SK-N-SH (cell line): Measurements from ENCODE around the gene RPS27A. TPM values are rescaled to one million over a fixed set of nuclear protein-coding genes. Genes with fewer than 3 reads are reported as not detected.
"Not testable (repeated sequence)": the region's sequence is repeated elsewhere in the genome, so short reads cannot be mapped to it uniquely, and the experiment has no call there.

Experiments
- CTCF ChIA-PET: fragments of 300-600, 350-600 bp; formaldehyde crosslinking; extraction: SDS; loops from one replicate; lab custom pipeline; 2021; lab: Yijun Ruan, JAX
- POLR2A ChIA-PET: fragments of 350-600 bp; sonication (Branson Sonifier 250); formaldehyde crosslinking; extraction: SDS; loops from one replicate; lab custom pipeline; 2020; ENCODE audit warnings: antibody characterized with exemption, inconsistent platforms; lab: Yijun Ruan, JAX
- DNase-seq: peaks from one replicate; pipeline ENCODE4 v3.0.0; 2012
- H2AFZ ChIP-seq: fragments of 200-600 bp; sonication (generic); 2 replicates; pipeline ENCODE4 v1.8.1; 2016; ENCODE audit warnings: antibody characterized with exemption, mild to moderate bottlenecking, low read depth
- H3F3A ChIP-seq: fragments of 200-600 bp; sonication (generic); replicated peaks from 2 replicates; pipeline ENCODE3; 2016; ENCODE audit warnings: antibody characterized with exemption, mild to moderate bottlenecking; ENCODE audit not compliant: insufficient read depth
- H3K27ac ChIP-seq, 2 experiments: fragments of 200-500 bp in 1 of 2; fragments of 200-600 bp in 1 of 2; sonication (Bioruptor generic) in 1 of 2; sonication (generic), shearing (Covaris generic) in 1 of 2; 2 replicates each; pipeline versions ENCODE4 v1.5.1 to v1.6.1; 2014 to 2016; ENCODE audit warnings: low read depth in 2 of 2, inconsistent platforms in 1 of 2, low read length in 1 of 2, mild to moderate bottlenecking in 1 of 2, mixed read lengths in 1 of 2
- H3K27me3 ChIP-seq: fragments of 200-600 bp; sonication (generic), shearing (Covaris generic); 2 replicates; pipeline ENCODE4 v1.6.1; 2016; ENCODE audit warnings: mixed run types; ENCODE audit not compliant: insufficient read depth
- H3K36me3 ChIP-seq, 2 experiments: fragments of 200-500 bp in 1 of 2; fragments of 200-600 bp in 1 of 2; sonication (Bioruptor generic) in 1 of 2; sonication (generic) in 1 of 2; replicated peaks in 1 of 2; 2 replicates each; pipeline versions ENCODE3 to v1.5.1; 2014 to 2016; ENCODE audit warnings: low read length in 1 of 2, mild to moderate bottlenecking in 1 of 2; ENCODE audit not compliant: insufficient read depth in 2 of 2, control insufficient read depth in 1 of 2
- H3K4me1 ChIP-seq, 2 experiments: fragments of 200-500 bp in 1 of 2; fragments of 200-600 bp in 1 of 2; sonication (Bioruptor generic) in 1 of 2; sonication (generic), shearing (Covaris generic) in 1 of 2; 2 replicates each; pipeline versions ENCODE4 v1.5.1 to v1.6.1; 2014 to 2016; ENCODE audit warnings: low read depth in 1 of 2, low read length in 1 of 2, mixed run types in 1 of 2; ENCODE audit not compliant: insufficient read depth in 2 of 2, control insufficient read depth in 1 of 2
- H3K4me2 ChIP-seq: fragments of 200-600 bp; sonication (generic), shearing (Covaris generic); 2 replicates; pipeline ENCODE4 v1.6.1; 2017; ENCODE audit warnings: mixed run types
- H3K4me3 ChIP-seq, 2 experiments: fragments of 200-500 bp in 1 of 2; fragments of 200-600 bp in 1 of 2; sonication (Bioruptor generic) in 1 of 2; sonication (generic), shearing (Covaris generic) in 1 of 2; 2 replicates each; pipeline versions ENCODE4 v1.5.1 to v1.8.1; 2014 to 2016; ENCODE audit warnings: low read depth in 2 of 2, inconsistent platforms in 1 of 2, low read length in 1 of 2, mild to moderate bottlenecking in 1 of 2, mixed read lengths in 1 of 2, moderate library complexity in 1 of 2
- H3K79me2 ChIP-seq: fragments of 200-600 bp; sonication (generic); 2 replicates; pipeline ENCODE4 v1.8.1; 2017; ENCODE audit warnings: mild to moderate bottlenecking; ENCODE audit not compliant: insufficient read depth
- H3K9ac ChIP-seq: fragments of 200-600 bp; sonication (generic); 2 replicates; pipeline ENCODE4 v1.6.1; 2017; ENCODE audit warnings: mixed run types
- H3K9me2 ChIP-seq: fragments of 200-600 bp; sonication (generic); 2 replicates; pipeline ENCODE4 v1.6.1; 2017; ENCODE audit warnings: mixed run types
- H3K9me3 ChIP-seq: fragments of 200-600 bp; sonication (generic); 2 replicates; pipeline ENCODE4 v1.6.1; 2017; ENCODE audit warnings: mixed run types, mild to moderate bottlenecking, moderate library complexity
- H4K20me1 ChIP-seq: fragments of 200-600 bp; sonication (generic); 2 replicates; pipeline ENCODE4 v1.6.1; 2017; ENCODE audit warnings: mild to moderate bottlenecking, mixed run types; ENCODE audit not compliant: insufficient read depth
- EZH2phosphoT487 ChIP-seq: fragments of 200-600 bp; sonication (generic); IDR thresholded peaks from 2 replicates; pipeline ENCODE4 v1.6.1; 2017; ENCODE audit warnings: low read depth, mixed run types, mild to moderate bottlenecking, antibody characterized with exemption, moderate library complexity, borderline replicate concordance
- FOSL2 ChIP-seq: IDR thresholded peaks from 2 replicates; pipeline ENCODE4 v1.4.0; 2012; ENCODE audit warnings: low read depth, mild to moderate bottlenecking, moderate library complexity, borderline replicate concordance
- FOXJ3 ChIP-seq: sonication (generic); formaldehyde crosslinking; IDR thresholded peaks from 2 replicates; pipeline ENCODE4 v1.5.1; 2020; ENCODE audit warnings: mild to moderate bottlenecking, missing genetic modification reagents
- FOXM1 ChIP-seq: IDR thresholded peaks from 2 replicates; pipeline ENCODE4 v1.4.0; 2012; ENCODE audit warnings: low read depth, mild to moderate bottlenecking
- JUND ChIP-seq: IDR thresholded peaks from 2 replicates; pipeline ENCODE4 v1.4.0; 2012
- MEF2A ChIP-seq: IDR thresholded peaks from 2 replicates; pipeline ENCODE4 v1.4.0; 2012; ENCODE audit warnings: low read depth, borderline replicate concordance
- NFIC ChIP-seq: IDR thresholded peaks from 2 replicates; pipeline ENCODE4 v1.4.0; 2012; ENCODE audit warnings: borderline replicate concordance
- RCOR1 ChIP-seq: fragments of 150-350 bp; IDR thresholded peaks from 2 replicates; pipeline ENCODE4 v1.6.1; 2017; ENCODE audit warnings: antibody characterized with exemption, low read length
- REST ChIP-seq: IDR thresholded peaks from 2 replicates; pipeline ENCODE4 v1.6.1; 2012; ENCODE audit warnings: mild to moderate bottlenecking, low read depth, low read length, moderate library complexity
- SIN3A ChIP-seq: IDR thresholded peaks from 2 replicates; pipeline ENCODE4 v1.6.1; 2012; ENCODE audit warnings: low read depth, mild to moderate bottlenecking, low read length, moderate library complexity, borderline replicate concordance
- TAF1 ChIP-seq: IDR thresholded peaks from 2 replicates; pipeline ENCODE4 v1.6.1; 2012; ENCODE audit warnings: low read depth, mild to moderate bottlenecking, low read length, moderate library complexity, borderline replicate concordance
- TEAD4 ChIP-seq: IDR thresholded peaks from 2 replicates; pipeline ENCODE4 v1.4.0; 2012; ENCODE audit warnings: mild to moderate bottlenecking, borderline replicate concordance; ENCODE audit not compliant: insufficient read depth
- USF1 ChIP-seq: IDR thresholded peaks from 2 replicates; pipeline ENCODE4 v1.4.0; 2012; ENCODE audit warnings: low read depth, borderline replicate concordance
- WGBS: methylation state at CpG from one replicate; pipeline ENCODE4 v1.1.6; 2017; ENCODE audit warnings: low lambda C conversion rate; 5-methylcytosine and 5-hydroxymethylcytosine counted together
- polyA plus RNA-seq, 3 experiments: library from polyadenylated mRNA; depleted of rRNA; stranded (reverse); fragments of >200 nt; gene quantifications; 2 replicates each; pipeline ENCODE4 v1.2.3, GENCODE V29; 2012
- TF ChIP-seq, protein P1 (sequence below): IDR thresholded peaks from 2 replicates; pipeline ENCODE4; 2012

Gene RPS27A
- polyA plus RNA-seq, 1 of the 3 experiments (the other 2 are of a cell fraction) = 1,777 TPM

GRCh38 chr2:55268907-55269644 is 36.6 kb downstream of the RPS27A start, which contains the start of gene MTIF2 (continued):
- peak; percentile 66; the same call in 1 of the 2 replicates for TF ChIP-seq REST
- TF ChIP-seq FOSL2 = peak; percentile 12; the same call in 1 of the 2 replicates
- peak; percentile 51 for TF ChIP-seq NFIC
- TF ChIP-seq FOXM1 = no peak
- no peak for TF ChIP-seq JUND
- TF ChIP-seq RCOR1 = 0 out of 2 replicates have a peak, but pooled peaks have one; percentile 44
- TF ChIP-seq USF1 = peak; percentile 44; the same call in 1 of the 2 replicates
- no peak for TF ChIP-seq FOXJ3 (CRISPR knock-in tag)
- TF ChIP-seq, protein P1, sequence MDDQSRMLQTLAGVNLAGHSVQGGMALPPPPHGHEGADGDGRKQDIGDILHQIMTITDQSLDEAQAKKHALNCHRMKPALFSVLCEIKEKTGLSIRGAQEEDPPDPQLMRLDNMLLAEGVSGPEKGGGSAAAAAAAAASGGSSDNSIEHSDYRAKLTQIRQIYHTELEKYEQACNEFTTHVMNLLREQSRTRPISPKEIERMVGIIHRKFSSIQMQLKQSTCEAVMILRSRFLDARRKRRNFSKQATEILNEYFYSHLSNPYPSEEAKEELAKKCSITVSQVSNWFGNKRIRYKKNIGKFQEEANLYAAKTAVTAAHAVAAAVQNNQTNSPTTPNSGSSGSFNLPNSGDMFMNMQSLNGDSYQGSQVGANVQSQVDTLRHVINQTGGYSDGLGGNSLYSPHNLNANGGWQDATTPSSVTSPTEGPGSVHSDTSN = 0 out of 2 replicates have a peak, but pooled peaks have one; percentile 15
- TF ChIP-seq SIN3A = peak; percentile 95
- 0 out of 2 replicates have a peak, but pooled peaks have one; percentile 32 for TF ChIP-seq TEAD4
- no peak for TF ChIP-seq MEF2A
- TF ChIP-seq TAF1 = peak; percentile 90
- TF ChIP-seq EZH2phosphoT487 = no peak

DNA sequence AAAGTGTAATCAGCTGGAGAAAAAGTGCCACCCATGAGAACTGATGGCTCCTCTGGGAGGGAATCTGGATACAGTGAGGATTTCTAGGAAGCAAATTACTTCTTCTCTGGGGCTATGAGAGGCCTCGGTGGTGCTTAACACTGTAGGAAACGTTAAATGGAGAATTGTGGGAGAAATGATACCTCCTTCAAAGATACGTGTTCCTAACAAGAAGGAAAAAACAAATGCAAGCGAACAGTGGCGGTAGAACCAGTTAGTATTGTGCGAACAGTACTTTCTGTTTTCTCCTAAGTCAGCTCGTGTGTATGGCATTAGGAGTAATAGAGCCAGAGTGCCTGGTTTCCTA is 37.1 kb downstream of the RPS27A start:
- H4K20me1 ChIP-seq = no peaks in the 10 kb centered on the region
- peaks cover 0 to 6% of the 10 kb centered on the region in 2 experiments; a peak in 2 of 4 replicates for H3K4me1 ChIP-seq
- ChIA-PET CTCF (interaction anchor here (0.7 to 1.8 kb wide), 2 partner anchors 37 to 162 kb away, joined by 3 to 4 read pairs; partner anchors contain the start of genes CLHC1 and RPS27A), POLR2A (no interaction called here)
- H3F3A ChIP-seq = peaks cover 7% of the 10 kb centered on the region
- no peaks in the 10 kb centered on the region for H3K27me3 ChIP-seq
- peaks cover 3 to 20% of the 10 kb centered on the region in 2 experiments for H3K36me3 ChIP-seq
- H3K9ac ChIP-seq = peak overlapping the region; percentile 87
- WGBS = 72% methylated on average over 7 of the region's 7 CpGs
- H3K79me2 ChIP-seq = peaks cover 19% of the 10 kb centered on the region
- peak overlapping the region; percentile 100 for H2AFZ ChIP-seq
- H3K9me2 ChIP-seq = no peaks in the 10 kb centered on the region
- H3K4me2 ChIP-seq = peak overlapping the region; percentile 90
- H3K9me3 ChIP-seq = no peaks in the 10 kb centered on the region
- TF ChIP-seq RCOR1 (no peak), EZH2phosphoT487 (no peak)
- DNase-seq = peak; percentile 28
- H3K4me3 ChIP-seq = peak overlapping the region; percentile 70 to 90
- peak overlapping the region; percentile 78 to 81 for H3K27ac ChIP-seq

DNA sequence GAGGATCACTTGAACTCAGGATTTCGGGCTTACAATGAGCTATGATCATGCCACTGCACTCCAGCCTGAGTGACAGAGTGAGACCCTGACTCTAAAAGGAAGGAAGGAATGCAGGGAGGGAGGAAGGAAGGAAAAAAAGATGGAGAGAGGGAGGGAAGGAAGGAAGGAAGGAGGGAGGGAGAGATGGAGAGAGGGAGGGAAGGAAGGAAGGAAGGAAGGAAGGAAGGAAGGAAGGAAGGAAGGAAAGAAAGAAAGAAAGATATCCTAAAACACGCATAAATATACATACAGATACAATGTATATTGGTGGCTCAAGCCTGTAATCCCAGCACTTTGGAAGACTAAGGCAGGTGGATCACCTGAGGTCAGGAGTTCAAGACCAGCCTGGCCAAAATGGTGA is 41.9 kb downstream of the RPS27A start:
- H3K9me3 ChIP-seq, H3K27ac ChIP-seq, H4K20me1 ChIP-seq, H3F3A ChIP-seq, H3K9ac ChIP-seq, H3K4me3 ChIP-seq, H3K4me2 ChIP-seq, H2AFZ ChIP-seq, H3K27me3 ChIP-seq, H3K4me1 ChIP-seq, H3K36me3 ChIP-seq, DNase-seq, H3K79me2 ChIP-seq, POLR2A ChIA-PET, H3K9me2 ChIP-seq: not testable (repeated sequence)
- 92% methylated on average over 2 of the region's 2 CpGs for WGBS
- CTCF ChIA-PET = interaction anchor here (0.8 kb wide), 1 partner anchor 157 kb away, joined by 3 read pairs; no protein-coding TSS in a partner anchor
